Smooth muscle cell (in vitro differentiated cells): ENCODE data around the gene SLC7A4. TPM values are rescaled to one million over a fixed set of nuclear protein-coding genes. Genes with fewer than 3 reads are reported as not detected.
"Not testable (repeated sequence)": the region's sequence is repeated elsewhere in the genome, so short reads cannot be mapped to it uniquely, and the experiment has no call there.

Experiments
- DNase-seq: peaks from one replicate; lab custom pipeline; 2025; ENCODE audit not compliant: unreplicated experiment; lab: John Stamatoyannopoulos, UW
- H2AFZ ChIP-seq: fragments of 200-600 bp; sonication (generic); 2 replicates; pipeline ENCODE4 v1.6.0; 2016; ENCODE audit warnings: antibody characterized with exemption, low read depth, mild to moderate bottlenecking
- H3F3A ChIP-seq: fragments of 200-600 bp; sonication (generic); 2 replicates; pipeline ENCODE4 v1.6.0; 2017; ENCODE audit warnings: antibody characterized with exemption, low read depth
- H3K27ac ChIP-seq: fragments of 200-600 bp; sonication (generic); 2 replicates; pipeline ENCODE4 v1.5.1; 2016; ENCODE audit warnings: low read depth, mild to moderate bottlenecking
- H3K27me3 ChIP-seq: fragments of 200-600 bp; sonication (generic); 2 replicates; pipeline ENCODE4 v1.6.1; 2016; ENCODE audit warnings: low read depth, mild to moderate bottlenecking
- H3K36me3 ChIP-seq: fragments of 200-600 bp; sonication (generic); 2 replicates; pipeline ENCODE4 v1.5.1; 2016; ENCODE audit warnings: low read depth
- H3K4me1 ChIP-seq: fragments of 200-600 bp; sonication (generic); 2 replicates; pipeline ENCODE4 v1.5.1; 2016; ENCODE audit warnings: low read depth
- H3K4me2 ChIP-seq: fragments of 200-600 bp; sonication (generic); 2 replicates; pipeline ENCODE4 v1.6.0; 2016; ENCODE audit warnings: mild to moderate bottlenecking
- H3K4me3 ChIP-seq: fragments of 200-600 bp; sonication (generic); 2 replicates; pipeline ENCODE4 v1.5.1; 2016; ENCODE audit warnings: mild to moderate bottlenecking
- H3K79me2 ChIP-seq: fragments of 200-600 bp; sonication (generic); 2 replicates; pipeline ENCODE4 v1.6.0; 2016; ENCODE audit warnings: low read depth, mild to moderate bottlenecking
- H3K9ac ChIP-seq: fragments of 200-600 bp; sonication (generic); 2 replicates; pipeline ENCODE4 v1.6.0; 2016; ENCODE audit warnings: low read depth
- H3K9me3 ChIP-seq: fragments of 200-600 bp; sonication (generic); replicated peaks from 2 replicates; pipeline ENCODE4 v1.5.1; 2016; ENCODE audit warnings: low read depth
- H4K20me1 ChIP-seq: fragments of 200-600 bp; sonication (generic); 2 replicates; pipeline ENCODE4 v1.6.0; 2016; ENCODE audit warnings: low read depth
- CTCF ChIP-seq: fragments of 200-600 bp; sonication (generic); IDR thresholded peaks from 2 replicates; pipeline ENCODE4 v1.5.1; 2017; ENCODE audit warnings: borderline replicate concordance, mild to moderate bottlenecking, antibody characterized with exemption; ENCODE audit not compliant: insufficient read depth, poor library complexity, severe bottlenecking
- WGBS: methylation state at CpG from one replicate; pipeline ENCODE4 v1.1.7; 2016; ENCODE audit warnings: low lambda C conversion rate; 5-methylcytosine and 5-hydroxymethylcytosine counted together
- polyA plus RNA-seq: library from polyadenylated mRNA; unstranded; fragments of >200 nt; fragmentation: Nextera tagmentation; extraction: Ambion mirVana; gene quantifications from 2 replicates; pipeline ENCODE4 v1.2.1, GENCODE V29; 2016
- total RNA-seq: library from RNA; depleted of rRNA; stranded (reverse); fragments of >200 nt; gene quantifications from 2 replicates; pipeline ENCODE4 v1.2.3, GENCODE V29; 2014

Gene SLC7A4
- total and polyA plus RNA-seq, 2 experiments from 2014 or later, result 0.30 to 1.5 TPM

DNA sequence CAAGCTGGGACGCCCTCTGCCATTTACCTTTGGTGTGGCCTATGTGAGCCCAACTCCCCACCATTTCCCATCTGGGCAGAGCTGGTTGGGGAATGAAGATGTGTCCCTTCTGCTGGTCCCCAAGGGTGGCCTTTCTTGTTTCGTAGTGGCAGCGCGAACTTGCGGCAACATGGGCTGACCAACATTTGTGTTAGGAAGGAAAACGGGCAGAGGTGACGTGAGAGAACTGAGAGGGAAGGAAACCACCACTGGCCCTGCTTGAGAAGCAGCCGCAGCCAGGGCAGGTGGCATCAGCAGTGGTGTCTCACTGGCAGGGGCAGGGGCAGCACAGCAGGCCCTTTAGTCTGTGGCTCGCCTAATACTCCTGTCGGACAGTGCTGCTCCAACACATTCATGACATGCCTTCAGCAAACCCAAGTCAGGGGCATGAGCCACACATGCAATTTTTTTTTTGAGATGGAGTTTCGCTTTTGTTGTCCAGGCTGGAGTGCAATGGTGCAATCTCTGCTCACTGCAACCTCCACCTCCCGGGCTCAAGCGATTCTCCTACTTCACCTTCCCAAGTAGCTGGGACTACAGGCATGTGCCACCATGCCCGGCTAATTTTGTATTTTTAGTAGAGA lies 43.3 kb upstream of the SLC7A4 start:
- Histone ChIP-seq H3K36me3 (no peaks in the 10 kb centered on the region), H3K79me2 (no peaks in the 10 kb centered on the region), H3K9me3 (no peaks in the 10 kb centered on the region), H3K27me3 (no peaks in the 10 kb centered on the region), H3K4me2 (no peak overlapping the region), H3K4me1 (no peaks in the 10 kb centered on the region), H4K20me1 (no peaks in the 10 kb centered on the region), H2AFZ (no peak overlapping the region), H3F3A (no peaks in the 10 kb centered on the region), H3K4me3 (no peak overlapping the region), H3K9ac (no peak overlapping the region), H3K27ac (no peak overlapping the region)
- DNase-seq, result no peak
- 92% methylated on average over 14 of the region's 14 CpGs for WGBS
- no peak for TF ChIP-seq CTCF

- Histone ChIP-seq H2AFZ (no peak overlapping the region), H3K4me3 (no peak overlapping the region), H3K9me3 (no peaks in the 10 kb centered on the region), H3K4me1 (no peaks in the 10 kb centered on the region), H3F3A (no peaks in the 10 kb centered on the region), H4K20me1 (no peaks in the 10 kb centered on the region), H3K4me2 (no peak overlapping the region), H3K79me2 (no peaks in the 10 kb centered on the region), H3K27ac (no peak overlapping the region), H3K27me3 (no peaks in the 10 kb centered on the region), H3K9ac (no peak overlapping the region), H3K36me3 (no peaks in the 10 kb centered on the region)
- DNase-seq, result no peak
- no peak for TF ChIP-seq CTCF
- 28% methylated on average over 7 of the region's 7 CpGs for WGBS
Measured at GRCh38 chr22:21074102-21074715, 41.8 kb upstream of the SLC7A4 start.

GRCh38 chr22:21073482-21073881 lies 41.1 kb upstream of the SLC7A4 start:
- DNase-seq, result no peak
- H3K4me2 ChIP-seq, result no peak overlapping the region
- no peak for TF ChIP-seq CTCF

GRCh38 chr22:21073023-21073422 lies 40.7 kb upstream of the SLC7A4 start:
- no peaks in the 10 kb centered on the region for H3K79me2 ChIP-seq
- no peaks in the 10 kb centered on the region for H3F3A ChIP-seq
- H3K9ac ChIP-seq, result no peak overlapping the region
- no peaks in the 10 kb centered on the region for H3K9me3 ChIP-seq
- no peaks in the 10 kb centered on the region for H3K27me3 ChIP-seq
- no peak overlapping the region for H3K4me2 ChIP-seq
- no peaks in the 10 kb centered on the region for H3K4me1 ChIP-seq
- H4K20me1 ChIP-seq, result no peaks in the 10 kb centered on the region
- WGBS, result 77% methylated on average over 3 of the region's 3 CpGs
- DNase-seq, result no peak
- H3K27ac ChIP-seq, result no peak overlapping the region
- H3K36me3 ChIP-seq, result no peaks in the 10 kb centered on the region
- H2AFZ ChIP-seq, result no peak overlapping the region
- TF ChIP-seq CTCF, result no peak
- H3K4me3 ChIP-seq, result no peak overlapping the region

More at GRCh38 chr22:21073482-21073881, 41.1 kb upstream of the SLC7A4 start:
- no peaks in the 10 kb centered on the region for H3K27me3 ChIP-seq
- no peaks in the 10 kb centered on the region for H3K9me3 ChIP-seq
- no peaks in the 10 kb centered on the region for H3K4me1 ChIP-seq
- H4K20me1 ChIP-seq, result no peaks in the 10 kb centered on the region
- WGBS, result 95% methylated on average over 5 of the region's 5 CpGs
- H2AFZ ChIP-seq, result no peak overlapping the region
- H3K36me3 ChIP-seq, result no peaks in the 10 kb centered on the region
- no peak overlapping the region for H3K4me3 ChIP-seq
- H3K27ac ChIP-seq, result no peak overlapping the region
- no peaks in the 10 kb centered on the region for H3K79me2 ChIP-seq
- H3F3A ChIP-seq, result no peaks in the 10 kb centered on the region
- H3K9ac ChIP-seq, result no peak overlapping the region

- H3F3A ChIP-seq, DNase-seq, H3K4me3 ChIP-seq, H2AFZ ChIP-seq, H3K36me3 ChIP-seq, H3K9ac ChIP-seq, H3K27ac ChIP-seq, H3K27me3 ChIP-seq, H4K20me1 ChIP-seq, H3K9me3 ChIP-seq, H3K4me2 ChIP-seq, H3K4me1 ChIP-seq, H3K79me2 ChIP-seq: not testable (repeated sequence)
- WGBS, result 77% methylated on average over 8 of the region's 8 CpGs
Measured at GRCh38 chr22:21071796-21072195, 39.4 kb upstream of the SLC7A4 start.
